ENCODE results near the gene TPRKB. TPM values are rescaled to one million over a fixed set of nuclear protein-coding genes. Genes with fewer than 3 reads are reported as not detected.
"Not testable (repeated sequence)": the region's sequence is repeated elsewhere in the genome, so short reads cannot be mapped to it uniquely, and the experiment has no call there.

Gene TPRKB
- total RNA-seq, 1 donor from 2014 or later, result 86.8 TPM

DNA sequence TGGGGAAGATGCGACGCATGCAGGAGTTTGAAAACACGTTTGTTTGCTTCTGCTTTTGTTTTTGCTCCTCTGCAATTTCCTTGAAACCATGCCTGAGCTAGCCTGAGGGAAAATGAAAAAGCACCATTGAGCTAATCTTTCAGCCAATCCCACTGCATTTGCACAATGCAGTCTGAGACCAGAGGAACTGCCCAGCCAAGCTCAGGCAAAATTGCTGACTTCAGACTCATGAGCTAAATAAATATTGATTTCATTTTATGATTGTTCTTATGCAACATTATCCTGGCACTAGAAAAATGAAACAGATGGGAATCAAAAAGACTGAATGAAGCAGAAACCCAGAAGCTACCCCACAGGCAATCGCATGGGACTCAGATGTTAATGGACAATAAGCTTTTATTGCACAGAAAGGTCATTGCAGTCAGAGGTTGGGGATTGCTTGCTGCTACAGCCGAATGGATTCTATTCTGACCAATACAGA, 37.0 kb downstream of the TPRKB start:
- DNase-seq (ENCODE audit: low read depth), result no peak
- TF ChIP-seq, protein P1, sequence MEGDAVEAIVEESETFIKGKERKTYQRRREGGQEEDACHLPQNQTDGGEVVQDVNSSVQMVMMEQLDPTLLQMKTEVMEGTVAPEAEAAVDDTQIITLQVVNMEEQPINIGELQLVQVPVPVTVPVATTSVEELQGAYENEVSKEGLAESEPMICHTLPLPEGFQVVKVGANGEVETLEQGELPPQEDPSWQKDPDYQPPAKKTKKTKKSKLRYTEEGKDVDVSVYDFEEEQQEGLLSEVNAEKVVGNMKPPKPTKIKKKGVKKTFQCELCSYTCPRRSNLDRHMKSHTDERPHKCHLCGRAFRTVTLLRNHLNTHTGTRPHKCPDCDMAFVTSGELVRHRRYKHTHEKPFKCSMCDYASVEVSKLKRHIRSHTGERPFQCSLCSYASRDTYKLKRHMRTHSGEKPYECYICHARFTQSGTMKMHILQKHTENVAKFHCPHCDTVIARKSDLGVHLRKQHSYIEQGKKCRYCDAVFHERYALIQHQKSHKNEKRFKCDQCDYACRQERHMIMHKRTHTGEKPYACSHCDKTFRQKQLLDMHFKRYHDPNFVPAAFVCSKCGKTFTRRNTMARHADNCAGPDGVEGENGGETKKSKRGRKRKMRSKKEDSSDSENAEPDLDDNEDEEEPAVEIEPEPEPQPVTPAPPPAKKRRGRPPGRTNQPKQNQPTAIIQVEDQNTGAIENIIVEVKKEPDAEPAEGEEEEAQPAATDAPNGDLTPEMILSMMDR (IDR thresholded peaks at IDR 0.05; ENCODE audit: insufficient read depth, low read length, poor library complexity, severe bottlenecking), result no peak
- no peaks in the 10 kb centered on the region for H3K36me3 ChIP-seq (ENCODE audit: control insufficient read depth, insufficient read depth, low read length)
- no peaks in the 10 kb centered on the region for H3K27me3 ChIP-seq (ENCODE audit: control insufficient read depth, insufficient read depth, low read length)
- no peak overlapping the region for H3K4me3 ChIP-seq (ENCODE audit: low read depth, low read length)

DNA sequence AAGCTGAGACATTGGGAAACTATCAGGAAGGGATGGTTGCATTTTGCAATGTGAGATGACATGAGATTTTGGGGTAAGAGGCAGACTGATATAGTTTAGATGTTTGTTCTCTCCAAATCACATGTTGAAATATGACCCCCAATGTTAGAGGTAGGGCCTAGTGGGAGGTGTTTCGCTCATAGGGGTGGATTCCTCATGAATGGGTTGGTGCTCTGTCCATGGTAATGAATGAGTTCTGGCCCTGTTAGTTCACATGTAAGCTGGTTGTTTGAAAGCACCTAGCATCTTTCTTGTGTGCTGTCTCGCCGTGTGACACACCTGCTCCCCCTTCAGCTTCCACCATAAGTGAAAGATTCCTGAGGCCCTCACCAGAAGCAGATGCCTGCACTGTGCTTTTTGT, 37.7 kb downstream of the TPRKB start:
- TF ChIP-seq, protein P1 (IDR thresholded peaks at IDR 0.05; ENCODE audit: insufficient read depth, low read length, poor library complexity, severe bottlenecking), result no peak
- Histone ChIP-seq H3K4me3 (ENCODE audit: low read depth, low read length) (no peak overlapping the region), H3K27me3 (ENCODE audit: control insufficient read depth, insufficient read depth, low read length) (no peaks in the 10 kb centered on the region), H3K36me3 (ENCODE audit: control insufficient read depth, insufficient read depth, low read length) (no peaks in the 10 kb centered on the region)
- DNase-seq (ENCODE audit: low read depth), result no peak

DNA sequence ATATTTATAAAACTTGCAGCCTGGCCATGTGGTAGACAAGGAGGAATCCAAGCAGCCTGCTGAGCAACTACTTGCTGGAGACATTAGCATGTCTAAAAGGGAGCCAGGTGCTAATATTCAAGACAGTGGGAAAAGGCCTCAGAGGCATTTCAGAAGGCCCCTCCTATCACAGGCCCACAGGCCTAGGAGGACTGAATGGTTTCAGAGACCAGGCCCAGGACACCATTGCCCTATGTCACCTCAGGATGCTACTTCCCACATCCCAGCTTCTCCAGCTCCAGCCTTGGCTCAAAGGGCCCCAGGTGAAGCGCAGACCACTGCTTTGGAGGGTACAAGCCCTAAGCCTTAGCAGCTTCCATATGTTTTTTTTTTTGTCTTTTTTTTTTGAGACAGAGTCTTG, 39.0 kb downstream of the TPRKB start:
- Histone ChIP-seq H3K27me3 (ENCODE audit: control insufficient read depth, insufficient read depth, low read length) (no peaks in the 10 kb centered on the region), H3K36me3 (ENCODE audit: control insufficient read depth, insufficient read depth, low read length) (no peaks in the 10 kb centered on the region), H3K4me3 (ENCODE audit: low read depth, low read length) (no peak overlapping the region)
- TF ChIP-seq, protein P1 (IDR thresholded peaks at IDR 0.05; ENCODE audit: insufficient read depth, low read length, poor library complexity, severe bottlenecking), result no peak
- DNase-seq (ENCODE audit: low read depth), result no peak

DNA sequence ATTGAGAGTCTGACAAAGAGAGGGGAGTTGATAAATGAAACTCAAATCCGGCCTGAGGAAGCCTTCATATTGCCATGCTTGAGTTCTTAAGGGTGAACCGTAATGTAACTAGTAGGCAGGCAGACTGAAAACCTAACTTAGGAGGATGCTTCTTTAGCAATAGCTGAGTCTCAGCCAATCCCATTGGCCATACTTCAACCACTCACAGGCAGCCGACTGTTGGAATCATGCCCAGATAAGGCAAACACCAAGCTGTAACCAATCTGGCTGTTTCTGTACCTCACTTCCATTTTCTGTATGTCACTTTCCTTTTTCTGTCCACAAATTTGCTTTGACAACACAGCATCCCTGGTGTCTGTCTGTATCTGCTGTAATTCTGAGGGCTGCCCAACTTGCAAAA, 39.5 kb downstream of the TPRKB start:
- Histone ChIP-seq H3K36me3 (ENCODE audit: control insufficient read depth, insufficient read depth, low read length) (no peaks in the 10 kb centered on the region), H3K27me3 (ENCODE audit: control insufficient read depth, insufficient read depth, low read length) (no peaks in the 10 kb centered on the region), H3K4me3 (ENCODE audit: low read depth, low read length) (no peak overlapping the region)
- TF ChIP-seq, protein P1 (IDR thresholded peaks at IDR 0.05; ENCODE audit: insufficient read depth, low read length, poor library complexity, severe bottlenecking), result no peak
- no peak for DNase-seq (ENCODE audit: low read depth)

DNA sequence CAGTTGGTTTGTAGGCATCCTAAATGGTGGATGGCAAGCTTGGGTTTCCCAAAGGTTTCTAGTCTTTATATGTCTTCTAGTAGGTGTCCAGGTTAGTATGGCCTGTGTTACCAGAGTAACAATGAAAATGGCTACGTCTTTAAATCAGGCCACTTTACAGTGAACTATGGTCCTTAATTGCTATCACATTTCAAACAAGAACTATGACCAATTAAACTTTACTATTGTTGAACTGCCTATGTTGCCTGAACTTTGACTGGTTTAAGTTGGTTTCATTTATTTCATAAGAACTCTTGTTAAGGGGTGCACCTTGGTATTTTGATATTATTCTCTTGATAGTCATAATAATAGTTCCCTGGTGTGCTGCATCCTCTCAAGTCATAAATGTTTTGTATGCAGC, 40.2 kb downstream of the TPRKB start:
- H3K4me3 ChIP-seq (ENCODE audit: low read depth, low read length); DNase-seq (ENCODE audit: low read depth); H3K27me3 ChIP-seq (ENCODE audit: control insufficient read depth, insufficient read depth, low read length); H3K36me3 ChIP-seq (ENCODE audit: control insufficient read depth, insufficient read depth, low read length): not testable (repeated sequence)

DNA sequence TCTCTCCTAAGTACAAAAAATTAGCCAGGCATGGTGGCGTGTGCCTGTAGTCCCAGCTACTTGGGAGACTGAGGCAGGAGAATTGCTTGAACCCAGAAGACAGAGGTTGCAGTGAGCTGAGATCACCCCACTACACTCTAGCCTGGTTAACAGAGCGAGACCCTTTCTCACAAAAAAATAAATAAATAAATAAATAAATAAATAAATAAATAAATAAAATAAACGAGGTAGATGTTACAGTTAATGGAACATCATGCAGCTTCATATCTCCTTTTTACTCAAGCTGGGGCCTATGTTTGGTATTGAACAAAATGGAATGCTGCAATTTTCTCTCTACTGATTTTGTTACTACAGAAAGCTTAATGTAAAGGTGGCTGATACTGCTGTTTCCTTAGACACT, 40.6 kb downstream of the TPRKB start:
- not testable (repeated sequence) for H3K4me3 ChIP-seq (ENCODE audit: low read depth, low read length); H3K27me3 ChIP-seq (ENCODE audit: control insufficient read depth, insufficient read depth, low read length); H3K36me3 ChIP-seq (ENCODE audit: control insufficient read depth, insufficient read depth, low read length); DNase-seq (ENCODE audit: low read depth)

DNA sequence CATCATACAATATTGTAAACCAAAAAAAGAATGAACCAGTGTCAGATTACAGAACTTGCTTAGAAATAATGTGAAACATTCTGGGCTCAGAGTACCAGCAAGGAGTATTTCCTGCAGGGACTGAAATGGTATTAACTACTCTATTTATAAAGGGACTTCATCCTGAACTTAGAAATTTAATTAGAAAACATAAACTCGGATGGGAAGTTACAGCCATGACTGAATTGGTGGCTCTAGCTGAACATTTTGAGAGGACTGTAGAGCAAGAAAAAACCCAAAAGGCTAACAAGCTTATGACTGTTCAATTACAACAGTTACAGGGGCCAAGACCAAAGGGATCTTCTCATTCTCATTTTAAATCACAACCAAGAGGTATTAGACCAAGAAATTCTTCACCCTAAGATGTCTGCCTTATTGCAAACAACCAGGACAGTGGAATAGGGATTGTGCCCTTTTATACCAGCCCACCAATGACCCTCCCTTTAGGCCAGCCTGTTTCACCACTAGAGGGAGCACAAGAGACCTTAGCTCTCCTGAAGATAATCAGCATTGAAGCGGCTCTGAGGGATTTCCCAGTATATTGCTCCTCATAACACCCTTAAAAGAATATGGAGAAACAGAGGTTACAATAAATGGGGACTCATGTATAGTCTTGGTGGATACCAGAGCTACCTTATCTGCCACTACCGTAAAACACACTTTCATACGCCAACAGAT, 46.6 kb downstream of the TPRKB start:
- H3K27me3 ChIP-seq (ENCODE audit: control insufficient read depth, insufficient read depth, low read length); DNase-seq (ENCODE audit: low read depth); H3K36me3 ChIP-seq (ENCODE audit: control insufficient read depth, insufficient read depth, low read length); H3K4me3 ChIP-seq (ENCODE audit: low read depth, low read length): not testable (repeated sequence)
- TF ChIP-seq, protein P1 (IDR thresholded peaks at IDR 0.05; ENCODE audit: insufficient read depth, low read length, poor library complexity, severe bottlenecking), result peak; percentile 50

DNA sequence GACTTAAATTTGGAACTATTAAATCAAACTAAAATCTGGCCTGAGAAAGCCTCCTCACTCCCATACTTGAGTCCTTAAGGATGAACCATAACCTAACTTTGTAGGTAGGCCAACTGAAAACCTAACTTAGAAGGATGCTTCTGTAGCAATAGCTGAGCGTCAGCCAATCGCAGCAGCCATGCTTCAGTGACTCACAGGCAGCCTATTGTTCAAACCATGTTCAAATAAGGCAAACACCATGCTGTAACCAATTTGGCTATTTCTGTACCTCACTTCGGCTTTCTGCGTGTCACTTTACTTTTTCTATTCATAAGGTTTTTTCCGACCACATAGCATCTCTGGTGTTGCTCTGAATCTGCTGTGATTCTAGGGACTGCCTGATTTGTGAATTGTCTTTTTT, 48.7 kb downstream of the TPRKB start:
- H3K36me3 ChIP-seq (ENCODE audit: control insufficient read depth, insufficient read depth, low read length); H3K27me3 ChIP-seq (ENCODE audit: control insufficient read depth, insufficient read depth, low read length); H3K4me3 ChIP-seq (ENCODE audit: low read depth, low read length); DNase-seq (ENCODE audit: low read depth): not testable (repeated sequence)

All from kidney epithelial cell (primary cell).